Rectal smooth muscle tissue (tissue), 1 donor: ENCODE data around the gene CHN2.

Experiments used
- H3K27ac ChIP-seq: one replicate; pipeline ENCODE4 v1.7.0; 2013; ENCODE audit warnings: low read depth, low read length, inconsistent platforms
- H3K27me3 ChIP-seq: one replicate; pipeline ENCODE4 v1.7.0; 2013; ENCODE audit warnings: low read length; ENCODE audit not compliant: control insufficient read depth, insufficient read depth
- H3K36me3 ChIP-seq: one replicate; pipeline ENCODE4 v1.7.0; 2013; ENCODE audit warnings: low read length; ENCODE audit not compliant: control insufficient read depth, insufficient read depth
- H3K4me1 ChIP-seq: one replicate; pipeline ENCODE4 v1.7.0; 2013; ENCODE audit warnings: low read length; ENCODE audit not compliant: control insufficient read depth, insufficient read depth
- H3K4me3 ChIP-seq: one replicate; pipeline ENCODE4 v1.7.0; 2013; ENCODE audit warnings: low read length
- H3K9ac ChIP-seq: one replicate; pipeline ENCODE4 v1.7.0; 2013; ENCODE audit warnings: low read length

Gene CHN2

DNA sequence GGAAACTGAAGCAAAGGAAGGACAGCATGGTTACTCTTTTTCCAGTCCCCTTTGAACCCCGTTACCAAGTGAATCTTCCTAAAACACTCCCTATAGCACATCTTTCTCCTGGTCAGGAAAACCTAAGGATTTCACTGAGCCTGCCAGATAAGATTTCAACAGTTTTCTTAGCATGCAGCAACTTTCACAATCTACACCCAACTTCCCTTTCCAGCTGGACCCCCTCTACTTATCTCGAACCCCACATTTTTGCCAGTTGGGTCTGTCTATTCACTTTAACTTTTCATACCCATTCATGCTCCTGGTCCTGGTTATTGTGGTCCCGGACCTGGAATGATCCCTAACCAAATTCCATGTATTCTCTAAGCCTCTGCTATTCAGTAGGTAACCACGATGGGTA is 33.3 kb upstream of the CHN2 start:
- no peak overlapping the region for H3K9ac ChIP-seq
- no peak overlapping the region for H3K27ac ChIP-seq
- no peaks in the 10 kb centered on the region for H3K27me3 ChIP-seq
- no peaks in the 10 kb centered on the region for H3K4me1 ChIP-seq
- H3K4me3 ChIP-seq: no peak overlapping the region
- no peaks in the 10 kb centered on the region for H3K36me3 ChIP-seq

DNA sequence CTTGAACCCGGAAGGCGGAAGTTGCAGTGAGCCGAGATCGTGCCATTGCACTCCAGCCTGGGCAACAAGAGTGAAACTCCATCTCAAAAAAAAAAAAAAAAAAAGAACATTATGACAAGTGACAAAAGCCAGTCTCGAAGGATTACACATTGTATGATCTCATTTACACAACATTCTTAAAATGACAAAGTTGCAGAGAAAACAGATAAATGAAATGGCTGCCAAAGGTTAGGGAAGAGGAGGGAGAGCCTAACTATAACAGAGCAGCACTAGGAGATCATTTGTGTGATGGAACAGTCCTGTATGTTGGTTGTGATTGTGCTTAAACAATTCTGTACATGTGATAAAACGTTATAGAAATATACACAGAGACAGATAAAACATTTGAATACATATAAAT is 32.0 kb upstream of the CHN2 start:
- Histone ChIP-seq H3K4me3 (no peak overlapping the region), H3K4me1 (no peaks in the 10 kb centered on the region), H3K27ac (no peak overlapping the region), H3K9ac (no peak overlapping the region), H3K27me3 (no peaks in the 10 kb centered on the region), H3K36me3 (no peaks in the 10 kb centered on the region)

DNA sequence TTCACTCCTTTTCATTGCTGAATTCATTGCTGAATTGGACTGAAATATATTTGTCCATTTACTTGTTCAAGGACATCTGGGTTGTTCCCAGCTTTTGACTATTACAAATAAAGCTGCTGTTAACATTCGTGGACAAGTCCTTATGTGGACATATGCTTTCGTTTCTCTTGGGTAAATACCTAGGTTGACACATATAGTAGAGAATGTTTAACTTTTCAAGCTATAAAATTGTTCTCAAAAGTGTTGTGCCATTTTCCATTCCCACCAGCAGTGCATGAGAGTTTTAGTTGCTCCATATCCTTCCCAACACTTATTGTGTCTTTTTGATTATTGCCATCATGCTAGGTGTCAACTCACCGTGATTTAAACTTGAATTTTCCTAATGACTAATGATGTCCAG is 30.7 kb upstream of the CHN2 start:
- H3K9ac ChIP-seq: no peak overlapping the region
- no peaks in the 10 kb centered on the region for H3K36me3 ChIP-seq
- H3K4me3 ChIP-seq: no peak overlapping the region
- H3K4me1 ChIP-seq: no peaks in the 10 kb centered on the region
- H3K27me3 ChIP-seq: no peaks in the 10 kb centered on the region
- no peak overlapping the region for H3K27ac ChIP-seq

DNA sequence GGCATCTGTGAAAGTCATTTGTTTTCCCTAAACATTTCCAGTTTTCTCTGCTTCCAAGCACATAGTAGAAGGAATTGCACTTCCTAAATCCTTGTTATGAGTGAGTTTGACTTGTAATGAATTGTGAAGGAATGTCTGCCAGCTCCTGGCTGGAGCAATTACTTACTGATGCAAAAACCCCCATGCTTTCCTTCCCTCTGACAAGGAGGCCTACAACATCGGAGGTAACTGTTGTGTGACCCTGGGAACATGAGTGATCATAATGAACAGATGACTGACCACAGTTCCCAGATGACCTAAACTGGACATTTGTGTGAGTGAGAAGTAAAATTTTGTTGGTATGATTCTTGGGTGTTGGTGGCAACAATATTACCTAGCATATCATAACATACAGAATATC is 26.9 kb upstream of the CHN2 start:
- H3K4me1 ChIP-seq: no peaks in the 10 kb centered on the region

DNA sequence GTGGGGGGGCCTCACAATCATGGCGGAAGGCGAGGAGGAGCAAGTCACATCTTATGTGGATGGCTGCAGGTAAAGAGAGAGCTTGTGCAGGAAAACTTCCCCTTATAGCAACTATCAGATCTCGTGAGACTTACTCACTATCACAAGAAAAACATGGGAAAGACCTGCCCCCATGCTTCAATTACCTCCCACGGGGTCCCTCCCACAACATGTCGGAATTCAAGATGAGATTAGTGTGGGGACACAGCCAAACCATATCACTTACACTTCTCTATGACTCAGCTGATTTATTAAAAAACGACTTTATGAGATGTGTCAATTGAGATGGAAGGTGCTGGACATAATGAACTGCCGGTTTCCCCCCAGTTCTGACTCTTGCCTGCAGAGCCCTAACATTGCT is 23.8 kb upstream of the CHN2 start:
- Histone ChIP-seq H3K27me3 (no peaks in the 10 kb centered on the region), H3K27ac (no peak overlapping the region), H3K9ac (no peak overlapping the region), H3K4me1 (no peaks in the 10 kb centered on the region), H3K4me3 (no peak overlapping the region), H3K36me3 (no peaks in the 10 kb centered on the region)

More for the DNA sequence above, 26.9 kb upstream of the CHN2 start:
- no peak overlapping the region for H3K27ac ChIP-seq
- H3K9ac ChIP-seq: no peak overlapping the region
- no peaks in the 10 kb centered on the region for H3K27me3 ChIP-seq
- H3K4me3 ChIP-seq: no peak overlapping the region
- H3K36me3 ChIP-seq: no peaks in the 10 kb centered on the region

DNA sequence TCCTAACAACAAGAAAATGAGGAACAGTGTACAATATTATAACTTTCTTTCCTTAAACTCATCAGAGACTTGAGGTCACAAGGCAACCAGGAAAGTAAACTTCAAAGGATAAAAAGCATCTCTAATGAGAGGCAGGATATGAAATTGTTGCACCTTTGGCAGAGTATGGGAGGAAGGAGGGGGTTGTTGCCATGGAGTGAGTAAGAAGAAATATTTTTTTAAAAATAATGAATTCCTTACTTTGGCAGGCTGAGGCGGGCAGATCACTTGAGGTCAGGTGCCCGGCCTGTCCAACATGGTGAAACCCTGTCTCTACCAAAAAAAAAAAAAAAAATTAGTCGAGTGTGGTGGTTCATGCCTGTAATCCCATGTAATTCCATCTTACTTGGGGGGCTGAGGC is 21.1 kb upstream of the CHN2 start:
- Histone ChIP-seq H3K4me1 (no peaks in the 10 kb centered on the region), H3K27ac (no peak overlapping the region), H3K36me3 (no peaks in the 10 kb centered on the region), H3K27me3 (no peaks in the 10 kb centered on the region), H3K4me3 (no peak overlapping the region), H3K9ac (no peak overlapping the region)

DNA sequence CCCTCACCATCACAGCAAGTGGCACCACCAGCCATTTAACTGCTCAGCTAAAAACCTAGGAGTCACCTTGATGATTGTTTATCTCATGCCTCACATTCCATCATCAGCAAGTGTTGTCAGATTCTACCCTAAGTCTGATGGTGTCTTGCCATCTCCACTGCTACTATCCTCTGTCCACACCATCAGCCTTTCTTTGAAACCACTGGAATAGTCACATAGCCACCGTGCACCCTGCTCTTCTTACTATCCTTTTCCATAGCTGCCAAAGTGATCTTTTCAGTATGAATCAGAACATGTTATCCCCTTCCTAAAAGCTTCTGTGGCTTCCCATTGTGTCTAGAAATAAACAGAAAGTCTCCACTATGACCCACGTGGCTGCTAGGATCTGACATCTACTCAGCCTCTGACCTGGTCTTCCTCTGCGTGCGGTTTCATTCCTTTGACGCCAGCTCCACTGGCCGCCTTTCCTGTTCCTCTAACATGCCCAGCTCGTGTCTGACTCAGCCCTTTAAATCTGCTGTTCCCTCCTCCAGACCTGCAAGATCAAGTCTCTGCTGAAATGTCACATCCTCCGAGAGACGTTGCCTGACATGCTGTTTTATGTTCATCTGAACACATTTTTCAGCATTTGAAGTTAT is 16.5 kb upstream of the CHN2 start:
- no peak overlapping the region for H3K9ac ChIP-seq
- no peaks in the 10 kb centered on the region for H3K27me3 ChIP-seq
- H3K36me3 ChIP-seq: no peaks in the 10 kb centered on the region
- no peak overlapping the region for H3K4me3 ChIP-seq
- no peaks in the 10 kb centered on the region for H3K4me1 ChIP-seq
- no peak overlapping the region for H3K27ac ChIP-seq

DNA sequence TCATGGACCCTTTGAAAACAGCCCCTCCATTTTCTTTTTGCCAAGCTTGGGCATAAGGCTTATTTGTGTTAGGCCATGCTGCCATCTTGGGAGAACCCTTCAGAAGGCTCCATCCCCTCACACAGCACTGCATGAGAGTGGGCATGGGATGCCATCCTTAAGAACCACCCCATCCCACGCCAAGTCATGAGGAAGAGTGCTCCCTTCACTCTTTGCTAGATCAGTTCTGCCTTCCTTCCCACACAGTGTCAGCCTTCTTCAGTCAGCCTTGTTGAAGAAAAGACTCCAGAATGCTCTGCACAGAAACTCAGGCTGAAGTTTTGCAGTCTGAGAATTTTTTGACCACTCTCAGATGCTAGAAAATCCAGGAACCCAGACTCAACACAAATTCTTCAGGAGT is 15.5 kb upstream of the CHN2 start:
- Histone ChIP-seq H3K27me3 (no peaks in the 10 kb centered on the region), H3K9ac (no peak overlapping the region), H3K36me3 (no peaks in the 10 kb centered on the region), H3K4me3 (no peak overlapping the region), H3K27ac (no peak overlapping the region), H3K4me1 (no peaks in the 10 kb centered on the region)

DNA sequence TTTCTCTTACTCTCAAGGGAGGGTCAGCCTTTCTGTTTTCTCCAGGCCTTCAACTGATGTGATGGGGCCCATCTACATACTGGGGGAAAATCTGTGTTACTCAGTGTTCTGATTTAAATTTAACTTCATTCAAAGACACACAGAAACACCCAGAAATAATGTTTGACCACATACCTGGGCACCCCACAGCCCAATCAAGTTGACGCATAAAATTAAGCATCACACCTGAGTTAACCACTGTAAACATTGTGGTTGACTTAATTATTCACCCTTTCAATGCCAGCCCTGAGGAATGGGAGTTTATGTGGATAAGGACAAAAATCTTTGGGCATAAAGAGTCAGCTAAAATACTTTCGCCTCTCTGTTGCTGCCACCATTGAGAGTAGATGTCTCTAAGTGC is 10.0 kb upstream of the CHN2 start:
- Histone ChIP-seq H3K27ac (no peak overlapping the region), H3K4me3 (no peak overlapping the region), H3K4me1 (no peaks in the 10 kb centered on the region), H3K9ac (no peak overlapping the region), H3K27me3 (no peaks in the 10 kb centered on the region), H3K36me3 (no peaks in the 10 kb centered on the region)

DNA sequence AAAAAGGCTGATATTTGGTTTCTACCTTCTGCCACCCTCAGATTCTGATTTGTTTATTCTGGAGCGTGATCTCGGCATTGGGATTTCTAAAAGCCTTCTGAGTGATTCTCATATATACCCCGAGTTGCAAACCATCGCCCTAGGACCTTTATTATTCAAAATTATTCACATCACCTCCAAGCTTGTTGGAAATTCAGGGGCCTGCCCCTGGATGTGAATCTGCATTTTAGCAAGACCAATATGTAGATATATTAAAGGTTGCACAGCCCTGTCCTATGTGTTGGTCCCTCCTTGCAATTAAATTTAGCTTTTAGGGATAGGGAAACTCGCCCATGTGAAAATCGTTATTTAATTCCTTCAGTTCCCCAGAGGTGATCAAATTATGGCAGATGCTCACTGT is 9.0 kb upstream of the CHN2 start:
- no peaks in the 10 kb centered on the region for H3K4me1 ChIP-seq
- H3K27me3 ChIP-seq: no peaks in the 10 kb centered on the region
- no peak overlapping the region for H3K9ac ChIP-seq
- no peak overlapping the region for H3K27ac ChIP-seq
- H3K4me3 ChIP-seq: no peak overlapping the region
- H3K36me3 ChIP-seq: no peaks in the 10 kb centered on the region

DNA sequence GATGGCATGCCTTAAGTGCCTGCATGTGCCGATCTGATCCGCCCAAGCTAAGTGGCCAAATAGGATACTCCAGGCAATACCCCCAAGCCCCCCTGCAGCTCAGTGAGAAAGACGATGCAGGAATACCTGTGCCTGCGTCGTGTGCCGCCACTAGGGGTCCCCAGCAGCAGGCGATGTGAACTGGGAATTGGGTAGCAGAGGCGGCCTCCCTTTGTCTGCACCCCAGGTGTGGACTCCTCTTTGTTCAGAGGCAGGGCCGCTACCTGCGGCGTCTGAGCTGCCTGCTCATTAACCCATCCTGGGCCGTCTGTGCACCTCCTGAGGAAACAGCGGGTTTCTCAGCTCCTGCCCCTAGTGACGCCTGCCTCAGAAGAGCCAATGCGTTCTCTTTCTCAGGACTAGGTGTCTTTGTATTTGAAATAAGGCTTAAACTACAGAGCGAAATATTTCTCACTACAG is 4.8 kb upstream of the CHN2 start:
- Histone ChIP-seq H3K4me1 (no peaks in the 10 kb centered on the region), H3K9ac (no peak overlapping the region), H3K4me3 (no peak overlapping the region), H3K27ac (no peak overlapping the region), H3K36me3 (no peaks in the 10 kb centered on the region), H3K27me3 (no peaks in the 10 kb centered on the region)

DNA sequence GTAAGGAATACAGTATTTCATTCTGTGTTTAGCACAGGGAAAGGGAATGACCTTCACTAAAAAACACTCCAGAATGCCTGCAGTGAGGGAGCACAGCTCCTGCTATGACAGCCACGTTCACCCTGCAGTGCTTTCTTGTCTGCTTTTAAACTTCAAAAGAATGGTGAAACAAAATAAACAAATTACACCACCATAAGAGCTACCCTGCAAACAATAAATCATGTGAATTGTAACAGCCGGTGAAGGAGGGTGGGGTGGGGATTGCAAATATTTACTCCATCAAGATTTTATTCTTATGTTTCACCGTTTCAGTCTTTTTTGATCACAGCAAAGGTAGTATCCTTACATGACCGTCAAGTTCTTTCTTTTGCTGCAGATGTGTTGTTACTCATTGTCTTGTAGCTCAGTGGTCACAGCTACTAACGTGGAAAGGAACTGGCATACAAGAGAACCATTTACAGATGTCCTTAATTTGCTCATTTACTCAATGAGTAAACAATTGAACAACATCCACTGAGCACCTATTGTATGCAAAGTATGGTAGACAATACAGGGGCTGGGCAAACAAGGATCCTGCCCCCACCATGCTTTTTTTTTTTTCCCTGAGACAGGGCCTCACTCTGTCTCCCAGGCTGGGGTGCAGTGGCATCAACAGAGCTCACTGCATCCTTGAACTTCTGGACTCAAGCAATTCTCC is 4.1 kb upstream of the CHN2 start:
- Histone ChIP-seq H3K4me3 (no peak overlapping the region), H3K4me1 (no peaks in the 10 kb centered on the region), H3K27ac (no peak overlapping the region), H3K36me3 (no peaks in the 10 kb centered on the region), H3K27me3 (no peaks in the 10 kb centered on the region), H3K9ac (no peak overlapping the region)

DNA sequence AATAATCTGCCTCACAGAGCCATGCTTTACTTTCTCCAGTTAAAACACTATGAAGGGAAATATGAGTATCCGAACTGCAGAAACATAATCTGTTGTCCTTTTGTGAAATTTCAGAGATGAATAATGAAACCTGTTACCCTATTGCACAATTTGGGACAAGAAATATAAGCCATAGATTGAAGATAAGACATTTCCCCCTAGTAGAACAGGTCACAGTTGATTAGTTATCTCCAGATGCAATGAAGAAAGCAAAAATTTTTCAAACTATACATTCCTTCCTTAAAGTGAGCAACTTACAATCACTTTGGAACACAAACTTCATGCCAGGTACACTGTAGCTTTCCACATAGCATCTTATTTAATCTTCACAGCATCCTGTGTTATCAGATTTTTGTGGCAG is 2.3 kb upstream of the CHN2 start:
- Histone ChIP-seq H3K9ac (no peak overlapping the region), H3K4me1 (no peaks in the 10 kb centered on the region), H3K4me3 (no peak overlapping the region), H3K27me3 (no peaks in the 10 kb centered on the region), H3K27ac (no peak overlapping the region), H3K36me3 (no peaks in the 10 kb centered on the region)
